Right lung (tissue), 5 donors: ENCODE results near the gene ZFYVE1. TPM values are rescaled to one million over a fixed set of nuclear protein-coding genes. Genes with fewer than 3 reads are reported as not detected.
"Not testable (repeated sequence)": the region's sequence is repeated elsewhere in the genome, so short reads cannot be mapped to it uniquely, and the experiment has no call there.

Experiments
- DNase-seq, 2 donors: peaks; one replicate each; pipeline ENCODE4 v3.0.0-alpha.2; 2013
- polyA plus RNA-seq, 5 donors: library from polyadenylated mRNA; unstranded; fragments of 120-200 nt; gene quantifications; one replicate each; pipeline versions ENCODE4 v1.2.1 to v1.2.3, GENCODE V29; 2013; ENCODE audit warnings: inconsistent platforms in 1 of 5, low replicate concordance in 1 of 5; ENCODE audit not compliant: insufficient read length in 5 of 5, insufficient read depth in 1 of 5

ZFYVE1 gene
- polyA plus RNA-seq, 5 donors = 16.0 to 20.1 (median 17.2) TPM

- DNase-seq = no peak
Observed at GRCh38 chr14:73007835-73008234, 19.1 kb downstream of the ZFYVE1 start.

GRCh38 chr14:73004641-73005040 is 22.3 kb downstream of the ZFYVE1 start:
- not testable (repeated sequence) for DNase-seq

- DNase-seq = no peak
Observed at GRCh38 chr14:73003681-73004080, 23.2 kb downstream of the ZFYVE1 start.

- DNase-seq = no peak
Observed at GRCh38 chr14:73000073-73000472, 26.8 kb downstream of the ZFYVE1 start.

GRCh38 chr14:72999316-72999715 is 27.6 kb downstream of the ZFYVE1 start:
- no peak for DNase-seq

GRCh38 chr14:72998252-72998903 is 28.5 kb downstream of the ZFYVE1 start:
- no peak for DNase-seq

GRCh38 chr14:72996916-72997315 is 30.0 kb downstream of the ZFYVE1 start:
- no peak for DNase-seq

- DNase-seq = no peak
Observed at GRCh38 chr14:72990171-72990570, 36.7 kb downstream of the ZFYVE1 start.

GRCh38 chr14:72986857-72987256 is 40.0 kb downstream of the ZFYVE1 start:
- no peak for DNase-seq

- no peak for DNase-seq
Observed at GRCh38 chr14:72986214-72986613, 40.7 kb downstream of the ZFYVE1 start.

- no peak for DNase-seq
Observed at GRCh38 chr14:72982146-72982708, 44.7 kb downstream of the ZFYVE1 start.

- DNase-seq = no peak
Observed at GRCh38 chr14:72980863-72981262, 46.0 kb downstream of the ZFYVE1 start.

- no peak for DNase-seq
Observed at GRCh38 chr14:72978856-72979255, 48.0 kb downstream of the ZFYVE1 start.

GRCh38 chr14:72975770-72976169 is 51.1 kb downstream of the ZFYVE1 start:
- no peak for DNase-seq

GRCh38 chr14:72974661-72975060 is 52.2 kb downstream of the ZFYVE1 start:
- no peak for DNase-seq

GRCh38 chr14:72970824-72971434 is 56.0 kb downstream of the ZFYVE1 start:
- DNase-seq = no peak

GRCh38 chr14:72970058-72970630 is 56.8 kb downstream of the ZFYVE1 start:
- DNase-seq = no peak

- no peak for DNase-seq
Observed at GRCh38 chr14:72968316-72968715, 58.6 kb downstream of the ZFYVE1 start.

GRCh38 chr14:72966038-72966437 is 60.9 kb downstream of the ZFYVE1 start:
- DNase-seq = no peak

- DNase-seq = no peak
Observed at GRCh38 chr14:72965249-72965648, 61.7 kb downstream of the ZFYVE1 start.

- DNase-seq = no peak
Observed at GRCh38 chr14:72962829-72963312, 64.0 kb downstream of the ZFYVE1 start.

- peak; percentile 27 to 30 for DNase-seq
Observed at GRCh38 chr14:72962336-72962754, 64.6 kb downstream of the ZFYVE1 start.
